Parathyroid adenoma (tissue), 2 donors: Measurements from ENCODE around the gene IL1R1.

Experiments used
- H2AFZ ChIP-seq: fragments of 300-600 bp; sonication (generic); one replicate; pipeline ENCODE4 v1.7.0; 2017; ENCODE audit warnings: antibody characterized with exemption, mild to moderate bottlenecking
- H3K27ac ChIP-seq: fragments of 300-600 bp; sonication (generic); one replicate; pipeline ENCODE4 v1.7.0; 2017
- H3K27me3 ChIP-seq: fragments of 300-600 bp; sonication (generic); one replicate; pipeline ENCODE4 v1.7.0; 2017; ENCODE audit warnings: low read length; ENCODE audit not compliant: control insufficient read depth, insufficient read depth
- H3K36me3 ChIP-seq: fragments of 300-600 bp; sonication (generic); one replicate; pipeline ENCODE4 v1.7.0; 2017; ENCODE audit warnings: low read length; ENCODE audit not compliant: control insufficient read depth, insufficient read depth
- H3K4me1 ChIP-seq: fragments of 300-600 bp; sonication (generic); one replicate; pipeline ENCODE4 v1.7.0; 2017; ENCODE audit warnings: control low read depth
- H3K4me2 ChIP-seq: fragments of 300-600 bp; sonication (generic); one replicate; pipeline ENCODE4 v1.7.0; 2017; ENCODE audit warnings: low read length
- H3K4me3 ChIP-seq: fragments of 300-600 bp; sonication (generic); one replicate; pipeline ENCODE4 v1.7.0; 2017; ENCODE audit warnings: low read depth, low read length
- H3K79me2 ChIP-seq: fragments of 300-600 bp; sonication (generic); one replicate; pipeline ENCODE4 v1.7.0; 2017; ENCODE audit warnings: control low read depth
- H3K9ac ChIP-seq: fragments of 300-600 bp; sonication (generic); one replicate; pipeline ENCODE4 v1.7.0; 2017; ENCODE audit warnings: mild to moderate bottlenecking
- H3K9me3 ChIP-seq: fragments of 300-600 bp; sonication (generic); one replicate; pipeline ENCODE4 v1.7.0; 2017; ENCODE audit warnings: low read length; ENCODE audit not compliant: control insufficient read depth
- CTCF ChIP-seq: fragments of 300-600 bp; sonication (generic); IDR thresholded peaks from one replicate; pipeline ENCODE4 v1.7.0; 2017; ENCODE audit warnings: antibody characterized with exemption, mild to moderate bottlenecking
- donor health status: primary hyperparathyroidism.

The IL1R1 gene

GRCh38 chr2:102184018-102184417 lies 41.5 kb downstream of the IL1R1 start:
- Histone ChIP-seq H3K4me2 (no peak overlapping the region), H3K4me3 (no peak overlapping the region), H3K9me3 (no peaks in the 10 kb centered on the region), H3K36me3 (no peaks in the 10 kb centered on the region), H3K9ac (no peak overlapping the region), H2AFZ (no peak overlapping the region), H3K27ac (no peak overlapping the region), H3K27me3 (no peaks in the 10 kb centered on the region), H3K79me2 (no peaks in the 10 kb centered on the region), H3K4me1 (peaks cover 5% of the 10 kb centered on the region)
- no peak for TF ChIP-seq CTCF

- H3K27ac ChIP-seq, result no peak overlapping the region
- no peaks in the 10 kb centered on the region for H3K36me3 ChIP-seq
These were observed 42.0 kb downstream of the IL1R1 start for GRCh38 chr2:102184568-102184967.

GRCh38 chr2:102185347-102185746 lies 42.8 kb downstream of the IL1R1 start:
- no peaks in the 10 kb centered on the region for H3K9me3 ChIP-seq
- H2AFZ ChIP-seq, result no peak overlapping the region
- H3K27me3 ChIP-seq, result no peaks in the 10 kb centered on the region
- H3K36me3 ChIP-seq, result no peaks in the 10 kb centered on the region
- H3K4me1 ChIP-seq, result peaks cover 5% of the 10 kb centered on the region
- H3K4me2 ChIP-seq, result no peak overlapping the region
- H3K4me3 ChIP-seq, result no peak overlapping the region
- no peaks in the 10 kb centered on the region for H3K79me2 ChIP-seq
- TF ChIP-seq CTCF, result peak; percentile 49
- H3K27ac ChIP-seq, result no peak overlapping the region
- H3K9ac ChIP-seq, result no peak overlapping the region

More at GRCh38 chr2:102184568-102184967, 42.0 kb downstream of the IL1R1 start:
- H3K9ac ChIP-seq, result no peak overlapping the region
- no peak overlapping the region for H2AFZ ChIP-seq
- no peak overlapping the region for H3K4me3 ChIP-seq
- H3K4me2 ChIP-seq, result no peak overlapping the region
- no peaks in the 10 kb centered on the region for H3K9me3 ChIP-seq
- H3K27me3 ChIP-seq, result no peaks in the 10 kb centered on the region
- no peak for TF ChIP-seq CTCF
- H3K4me1 ChIP-seq, result peaks cover 5% of the 10 kb centered on the region
- H3K79me2 ChIP-seq, result no peaks in the 10 kb centered on the region

DNA sequence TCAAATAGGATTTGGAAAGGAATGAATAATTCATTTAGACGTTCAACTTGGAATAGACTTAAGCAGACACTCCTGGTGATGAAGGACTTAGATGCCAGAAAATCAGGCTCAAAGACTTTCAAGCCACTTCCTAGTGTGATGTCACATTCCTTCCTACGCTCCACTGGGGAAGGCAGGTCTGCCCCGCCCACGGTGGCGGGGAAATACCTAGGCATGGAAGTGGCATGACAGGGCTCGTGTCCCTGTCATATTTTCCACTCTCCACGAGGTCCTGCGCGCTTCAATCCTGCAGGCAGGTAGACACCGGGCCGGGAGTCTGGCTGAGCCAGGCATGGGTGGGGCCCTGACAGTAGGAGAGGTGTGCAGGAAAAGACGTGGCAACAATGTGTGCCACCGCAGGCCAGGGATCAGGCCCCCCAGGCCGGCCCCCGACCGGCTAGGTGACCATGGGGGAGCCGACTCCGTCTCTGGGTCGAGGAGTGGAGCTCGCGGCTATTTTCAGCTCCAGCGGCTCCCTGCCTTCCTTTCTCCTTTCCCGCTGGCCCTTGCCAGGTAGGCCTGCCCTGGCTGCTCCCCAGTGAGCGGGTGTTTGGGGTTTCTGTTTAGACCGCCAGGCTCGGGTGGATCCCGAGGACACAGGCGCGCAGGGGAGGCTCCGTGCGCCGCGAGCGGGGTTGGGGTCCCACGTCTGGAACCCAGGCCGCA lies 44.4 kb downstream of the IL1R1 start, which contains the start of gene IL1RL2:
Gene IL1RL2, plus strand, starts transcription at position 233 of the 705 bp plus-strand sequence. CDS start 845 bp downstream, outside the sequence.
- peak within 1 kb of the TSS; percentile 58 for H3K4me3 ChIP-seq
- H3K9me3 ChIP-seq, result no peaks in the 10 kb centered on the region
- H3K4me1 ChIP-seq, result peaks cover 5% of the 10 kb centered on the region
- TF ChIP-seq CTCF, result no peak
- no peaks in the 10 kb centered on the region for H3K36me3 ChIP-seq
- peak within 1 kb of the TSS; percentile 70 for H3K4me2 ChIP-seq
- H3K79me2 ChIP-seq, result no peaks in the 10 kb centered on the region
- no peaks in the 10 kb centered on the region for H3K27me3 ChIP-seq
- H3K9ac ChIP-seq, result peak within 1 kb of the TSS; percentile 70
- H3K27ac ChIP-seq, result peak within 1 kb of the TSS; percentile 84
- H2AFZ ChIP-seq, result peak within 1 kb of the TSS; percentile 85
